Measurements from ENCODE around the gene AK4. TPM values are rescaled to one million over a fixed set of nuclear protein-coding genes. Genes with fewer than 3 reads are reported as not detected.

AK4 gene
- total and polyA plus RNA-seq, 10 donors = 0.46 to 15.1 (median 4.3) TPM

- intact Hi-C loops (cut with DNase I; ENCODE audit: low total_unique reads) = no loop called here
- Histone ChIP-seq H3K9me3 (no peaks in the 10 kb centered on the region), H3K27me3 (replicated peaks in 1 of 7) (no peaks in the 10 kb centered on the region), H3K4me1 (peaks cover 0 to 13% (median 0%) of the 10 kb centered on the region in 6 donors), H3K27ac (no peak overlapping the region), H3K4me3 (no peak overlapping the region), H3K36me3 (no peaks in the 10 kb centered on the region)
- no peak for DNase-seq
- WGBS, 5 donors = 93 to 96% (median 96%) methylated on average over 5 of the region's 5 CpGs
- no peak for TF ChIP-seq POLR2AphosphoS5 (IDR thresholded peaks at IDR 0.05)
- no peak for TF ChIP-seq CTCF (IDR thresholded peaks at IDR 0.05 in 8 of 11, conservative IDR thresholded peaks at IDR 0.05 in 3 of 11)
- TF ChIP-seq POLR2A (IDR thresholded peaks at IDR 0.05) = no peak
These were observed 62.3 kb downstream of the AK4 start for GRCh38 chr1:65210325-65210724.

GRCh38 chr1:65211331-65211730, 63.3 kb downstream of the AK4 start:
- no peak for TF ChIP-seq POLR2AphosphoS5 (IDR thresholded peaks at IDR 0.05)
- no peak for TF ChIP-seq CTCF (IDR thresholded peaks at IDR 0.05 in 8 of 11, conservative IDR thresholded peaks at IDR 0.05 in 3 of 11)
- TF ChIP-seq POLR2A (IDR thresholded peaks at IDR 0.05) = no peak
- WGBS, 5 donors = 86 to 96% (median 93%) methylated on average over 6 of the region's 6 CpGs
- intact Hi-C loops (cut with DNase I; ENCODE audit: low total_unique reads) = no loop called here
- Histone ChIP-seq H3K9me3 (no peaks in the 10 kb centered on the region), H3K4me3 (no peak overlapping the region), H3K27ac (no peak overlapping the region), H3K27me3 (replicated peaks in 1 of 7) (no peaks in the 10 kb centered on the region), H3K4me1 (peaks cover 0 to 13% (median 2%) of the 10 kb centered on the region in 6 donors), H3K36me3 (no peaks in the 10 kb centered on the region)
- DNase-seq = no peak

- H3K36me3 ChIP-seq = no peaks in the 10 kb centered on the region
- no peak overlapping the region for H3K4me3 ChIP-seq
- no peaks in the 10 kb centered on the region for H3K9me3 ChIP-seq
- TF ChIP-seq POLR2A (IDR thresholded peaks at IDR 0.05) (no peak), CTCF (IDR thresholded peaks at IDR 0.05 in 8 of 11, conservative IDR thresholded peaks at IDR 0.05 in 3 of 11) (no peak), POLR2AphosphoS5 (IDR thresholded peaks at IDR 0.05) (no peak)
- no peak for DNase-seq
- WGBS, 5 donors = 57 to 76% (median 67%) methylated on average over 5 of the region's 5 CpGs
- H3K4me1 ChIP-seq = peaks cover 0 to 7% (median 2%) of the 10 kb centered on the region in 6 donors
- H3K27ac ChIP-seq = no peak overlapping the region
- no peaks in the 10 kb centered on the region for H3K27me3 ChIP-seq (replicated peaks in 1 of 7)
- intact Hi-C loops (cut with DNase I; ENCODE audit: low total_unique reads) = no loop called here
These were observed 65.4 kb downstream of the AK4 start for GRCh38 chr1:65213271-65214023.

GRCh38 chr1:65214340-65215027, 66.5 kb downstream of the AK4 start:
- Histone ChIP-seq H3K27ac (no peak overlapping the region), H3K4me3 (no peak overlapping the region), H3K4me1 (peaks cover 0 to 7% (median under 1%) of the 10 kb centered on the region in 6 donors), H3K27me3 (replicated peaks in 1 of 7) (no peaks in the 10 kb centered on the region), H3K36me3 (no peaks in the 10 kb centered on the region), H3K9me3 (no peaks in the 10 kb centered on the region)
- DNase-seq = no peak
- TF ChIP-seq POLR2AphosphoS5 (IDR thresholded peaks at IDR 0.05) = no peak
- TF ChIP-seq CTCF (IDR thresholded peaks at IDR 0.05 in 8 of 11, conservative IDR thresholded peaks at IDR 0.05 in 3 of 11) = no peak
- no peak for TF ChIP-seq POLR2A (IDR thresholded peaks at IDR 0.05)
- intact Hi-C loops (cut with DNase I; ENCODE audit: low total_unique reads) = loop anchor here (5.0 kb wide), 1 partner anchor 473 kb away; no protein-coding TSS in a partner anchor
- WGBS, 5 donors = 91 to 94% (median 92%) methylated on average over 9 of the region's 9 CpGs

Measured in spleen (tissue), 11 donors.